ENCODE measurements around the gene ITPKB.
"Not testable (repeated sequence)": the region's sequence is repeated elsewhere in the genome, so short reads cannot be mapped to it uniquely, and the experiment has no call there.

ITPKB gene

DNA sequence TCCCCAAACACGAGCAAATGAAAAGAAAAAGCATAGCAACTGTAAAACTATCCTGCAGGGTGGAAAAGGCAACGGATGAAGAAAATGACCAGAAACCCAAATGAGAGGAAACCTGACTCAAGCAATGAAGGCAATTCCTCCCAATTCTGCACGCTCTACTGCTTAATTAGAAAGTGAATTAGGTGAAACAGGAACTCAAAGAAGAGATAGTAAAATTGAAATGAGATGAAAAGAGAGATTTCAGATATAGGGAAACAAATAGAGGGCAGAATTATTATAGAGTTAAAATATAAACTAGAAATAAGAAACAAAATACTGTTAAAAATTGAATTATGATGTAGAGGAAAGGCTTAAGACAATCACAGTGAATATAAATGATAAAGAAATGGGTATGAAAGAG, 27.5 kb upstream of the ITPKB start:
- Mint-ChIP-seq H3K4me1 (peaks cover 27% of the 10 kb centered on the region), H3K9me3 (no peaks in the 10 kb centered on the region), H3K27ac (no peak overlapping the region), H3K27me3 (peaks cover 59% of the 10 kb centered on the region), H3K36me3 (no peaks in the 10 kb centered on the region), H3K4me3 (no peak overlapping the region)
- ATAC-seq, result no peak

DNA sequence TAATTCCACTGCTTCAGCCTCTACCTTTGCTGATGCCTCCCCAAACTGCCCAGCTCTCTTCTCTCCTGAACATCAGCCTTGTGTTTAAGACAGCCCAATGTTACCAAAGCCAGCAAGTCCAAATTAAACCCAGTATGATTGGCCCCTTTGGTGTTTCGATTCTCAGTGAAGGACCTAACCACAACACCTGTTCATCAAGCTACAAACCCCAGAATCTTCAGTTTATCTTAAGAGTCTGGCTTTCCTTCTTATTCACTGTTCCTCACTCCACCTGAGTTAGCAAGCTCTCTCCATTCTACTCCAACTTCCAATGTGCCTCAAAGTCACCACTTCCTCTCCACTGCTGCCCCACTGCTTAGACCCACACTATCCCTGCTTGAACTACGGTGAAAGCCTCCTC, 25.5 kb upstream of the ITPKB start:
- ATAC-seq, result no peak
- Mint-ChIP-seq H3K4me3 (no peak overlapping the region), H3K27ac (no peak overlapping the region), H3K9me3 (no peaks in the 10 kb centered on the region), H3K4me1 (peaks cover 27% of the 10 kb centered on the region), H3K36me3 (no peaks in the 10 kb centered on the region), H3K27me3 (peaks cover 53% of the 10 kb centered on the region)

DNA sequence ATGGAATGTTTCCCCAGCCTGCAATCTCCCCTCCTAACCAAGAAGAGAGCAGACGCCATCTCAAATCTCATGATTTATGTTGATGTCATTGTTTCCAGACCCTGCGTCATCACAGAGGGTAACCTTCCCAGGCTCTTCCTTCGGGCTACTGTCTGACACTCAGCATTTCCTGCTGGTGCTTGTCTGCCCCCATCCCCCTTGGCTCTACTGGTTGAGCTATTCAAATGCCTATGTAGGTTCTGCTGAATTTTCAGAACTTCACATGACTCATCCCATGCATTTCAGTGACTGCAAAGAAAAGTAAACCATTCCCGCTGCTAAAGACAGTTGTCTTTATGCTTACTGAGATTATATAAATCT, 24.8 kb upstream of the ITPKB start:
- Mint-ChIP-seq H3K27ac (no peak overlapping the region), H3K4me1 (peaks cover 27% of the 10 kb centered on the region), H3K4me3 (no peak overlapping the region), H3K36me3 (no peaks in the 10 kb centered on the region), H3K27me3 (peaks cover 49% of the 10 kb centered on the region), H3K9me3 (no peaks in the 10 kb centered on the region)
- ATAC-seq, result no peak

DNA sequence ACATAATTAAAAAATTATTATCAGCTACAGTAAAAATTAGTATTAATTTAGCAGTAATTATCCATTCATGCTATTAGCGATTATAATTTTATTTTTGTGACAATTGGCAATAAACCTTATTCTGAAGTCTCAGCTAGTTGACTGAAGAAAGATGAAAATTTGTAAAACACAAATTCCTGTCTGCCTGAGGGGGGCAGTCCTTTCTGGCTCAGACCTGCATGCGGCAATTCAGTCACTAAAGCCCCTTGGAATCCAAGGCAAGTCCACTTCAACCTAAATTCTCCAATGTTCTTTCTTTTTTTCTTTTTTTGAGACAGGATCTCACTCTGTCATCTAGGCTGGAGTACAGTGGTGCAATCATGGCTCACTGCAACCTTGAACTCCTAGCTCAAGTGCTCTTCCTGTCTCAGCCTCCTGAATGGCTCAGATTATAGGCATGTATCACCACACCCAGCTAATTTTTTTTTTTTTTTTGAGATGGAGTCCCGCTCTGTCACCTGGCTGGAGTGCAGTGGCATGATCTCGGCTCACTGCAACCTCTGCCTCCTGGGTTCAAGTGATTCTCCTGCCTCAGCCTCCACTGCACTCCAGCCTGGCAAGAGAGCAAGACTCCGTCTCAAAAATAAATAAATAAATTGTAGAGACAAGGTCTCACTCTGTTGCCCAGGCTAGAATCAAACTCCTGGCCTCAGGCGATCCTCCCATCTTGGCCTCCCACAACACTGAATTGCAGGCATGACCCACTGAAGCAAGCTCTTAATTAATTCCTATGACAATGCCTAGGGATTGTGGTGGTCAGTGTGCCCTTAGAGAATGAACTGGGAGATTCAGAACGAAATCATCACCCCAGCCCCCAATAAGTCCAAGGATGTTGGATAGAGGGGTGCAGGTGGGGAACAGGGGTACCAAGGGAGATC, 24.2 kb upstream of the ITPKB start:
- no peak for ATAC-seq
- H3K4me1 Mint-ChIP-seq, result peaks cover 27% of the 10 kb centered on the region
- H3K4me3 Mint-ChIP-seq, result no peak overlapping the region
- peaks cover 49% of the 10 kb centered on the region for H3K27me3 Mint-ChIP-seq
- H3K27ac Mint-ChIP-seq, result no peak overlapping the region
- H3K36me3 Mint-ChIP-seq, result no peaks in the 10 kb centered on the region
- no peaks in the 10 kb centered on the region for H3K9me3 Mint-ChIP-seq

DNA sequence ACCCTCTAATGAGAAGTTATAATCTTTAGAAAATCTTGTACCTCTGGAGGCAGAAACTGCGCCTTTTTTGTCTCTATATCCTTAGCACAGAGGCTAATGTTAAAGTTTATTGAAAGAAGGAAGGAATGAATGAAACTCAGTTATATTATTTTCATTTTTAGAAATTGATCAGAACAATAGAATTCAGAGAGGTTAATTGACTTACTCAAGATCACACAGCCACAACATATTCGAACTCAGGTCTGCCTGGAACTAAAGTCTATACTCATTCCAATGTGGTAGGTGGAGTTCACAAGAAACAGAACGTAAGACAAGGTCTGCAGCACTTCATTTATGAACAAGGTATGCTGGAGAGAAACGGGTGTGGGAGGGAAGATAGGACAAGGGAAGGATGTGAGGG, 23.0 kb upstream of the ITPKB start:
- ATAC-seq, result no peak
- Mint-ChIP-seq H3K4me1 (peaks cover 27% of the 10 kb centered on the region), H3K4me3 (no peak overlapping the region), H3K27me3 (peaks cover 48% of the 10 kb centered on the region), H3K36me3 (no peaks in the 10 kb centered on the region), H3K27ac (no peak overlapping the region), H3K9me3 (no peaks in the 10 kb centered on the region)

DNA sequence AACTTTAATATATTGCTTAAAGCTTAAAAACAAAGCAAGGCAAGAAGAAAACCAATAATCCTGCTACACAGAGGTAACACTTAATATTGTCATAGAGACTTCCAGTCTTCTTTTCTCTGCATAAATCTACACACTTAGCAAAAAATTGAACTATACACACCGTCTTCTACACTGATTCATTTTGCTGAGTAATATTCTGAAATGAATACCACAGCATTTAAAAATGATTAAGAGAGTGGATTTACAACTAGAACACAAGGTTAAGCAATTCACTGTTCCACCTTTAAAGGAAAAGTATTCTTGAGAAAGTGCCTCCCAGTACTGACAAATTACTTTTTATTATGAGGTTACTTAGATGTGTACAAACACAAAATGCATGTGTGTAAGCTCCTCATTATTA, 22.2 kb upstream of the ITPKB start:
- Mint-ChIP-seq H3K4me1 (peaks cover 21% of the 10 kb centered on the region), H3K27me3 (peaks cover 40% of the 10 kb centered on the region), H3K9me3 (no peaks in the 10 kb centered on the region), H3K27ac (no peak overlapping the region), H3K4me3 (no peak overlapping the region), H3K36me3 (no peaks in the 10 kb centered on the region)
- ATAC-seq, result no peak

DNA sequence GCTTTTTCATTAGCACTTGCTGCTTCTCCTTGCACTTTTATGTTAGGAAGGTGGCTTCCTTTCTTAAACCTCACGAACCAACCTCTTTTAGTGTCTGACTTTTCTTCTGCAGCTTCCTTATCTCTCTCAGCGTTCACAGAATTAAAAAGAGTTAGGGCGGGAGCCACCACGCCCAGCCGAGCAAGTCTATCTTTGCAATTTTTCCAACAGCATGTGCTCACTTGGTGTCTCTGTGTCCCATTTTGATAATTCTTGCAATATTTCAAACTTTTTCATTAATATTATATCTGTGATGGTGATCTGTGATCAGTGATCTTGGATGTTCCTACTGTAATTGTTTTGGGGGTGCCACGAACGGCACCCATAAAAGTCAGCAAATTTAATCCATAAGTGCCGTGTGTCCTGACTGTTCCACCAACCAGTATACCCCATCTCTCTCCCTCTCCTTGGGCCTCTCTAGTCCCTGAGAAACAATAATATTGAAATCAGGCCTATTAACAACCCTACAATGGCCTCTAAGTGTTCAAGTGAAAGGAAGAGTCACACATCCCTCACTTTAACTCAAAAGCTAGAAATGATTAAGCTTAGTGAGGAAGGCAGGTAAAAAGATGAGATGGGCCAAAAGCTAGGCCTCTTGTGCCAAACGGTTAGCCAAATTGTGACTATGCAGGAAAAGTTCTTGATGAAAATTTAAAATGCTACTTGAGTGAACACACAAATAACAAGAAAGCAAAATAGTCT, 15.9 kb upstream of the ITPKB start:
- H3K9me3 Mint-ChIP-seq, result no peaks in the 10 kb centered on the region
- no peak overlapping the region for H3K27ac Mint-ChIP-seq
- H3K27me3 Mint-ChIP-seq, result no peaks in the 10 kb centered on the region
- no peak overlapping the region for H3K4me3 Mint-ChIP-seq
- ATAC-seq, result no peak
- no peaks in the 10 kb centered on the region for H3K4me1 Mint-ChIP-seq
- no peaks in the 10 kb centered on the region for H3K36me3 Mint-ChIP-seq

DNA sequence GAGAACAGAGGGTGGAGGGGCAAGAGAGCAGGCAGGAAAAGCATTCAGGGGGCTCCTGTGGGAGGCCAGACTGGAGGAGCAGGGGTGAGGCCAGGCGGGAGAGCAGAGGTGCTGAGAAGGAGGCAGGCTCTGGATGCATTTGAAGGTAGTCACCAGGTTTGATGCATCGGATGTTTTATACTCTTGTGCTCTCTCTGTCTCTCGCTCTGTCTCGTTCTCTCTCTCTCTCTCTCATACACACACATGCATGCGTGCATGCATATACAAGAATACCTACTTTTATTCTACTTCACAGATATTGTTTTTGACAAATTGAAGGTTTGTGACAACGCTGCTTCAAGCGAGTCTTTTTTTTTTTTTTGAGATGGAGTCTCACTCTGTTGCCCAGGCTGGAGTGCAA, 15.0 kb upstream of the ITPKB start:
- Mint-ChIP-seq H3K4me1 (peaks cover 6% of the 10 kb centered on the region), H3K9me3 (no peaks in the 10 kb centered on the region), H3K36me3 (no peaks in the 10 kb centered on the region), H3K27ac (no peak overlapping the region), H3K4me3 (no peak overlapping the region), H3K27me3 (no peaks in the 10 kb centered on the region)
- no peak for ATAC-seq

DNA sequence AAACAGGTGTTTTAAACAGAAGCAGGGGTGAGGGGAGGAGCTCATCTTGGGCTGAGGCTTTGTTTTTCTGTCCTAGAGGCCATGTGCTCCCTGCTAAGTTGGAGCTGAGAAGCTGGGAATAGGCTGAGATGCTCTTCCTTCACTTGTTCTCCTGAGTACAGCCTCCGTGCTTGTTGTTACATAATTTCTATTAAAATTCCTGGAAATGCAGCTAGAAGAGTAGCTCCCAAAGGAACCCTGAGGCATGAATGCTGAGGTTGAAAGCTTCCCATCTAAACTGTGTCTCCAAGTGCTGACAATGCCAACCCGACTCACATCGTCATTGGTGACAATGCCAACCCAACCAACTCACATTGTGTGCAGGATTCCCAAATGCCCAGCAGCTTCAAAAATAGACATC, 12.6 kb upstream of the ITPKB start:
- no peak overlapping the region for H3K27ac Mint-ChIP-seq
- H3K36me3 Mint-ChIP-seq, result no peaks in the 10 kb centered on the region
- H3K27me3 Mint-ChIP-seq, result no peaks in the 10 kb centered on the region
- H3K9me3 Mint-ChIP-seq, result no peaks in the 10 kb centered on the region
- H3K4me3 Mint-ChIP-seq, result no peak overlapping the region
- no peak for ATAC-seq
- H3K4me1 Mint-ChIP-seq, result peaks cover 15% of the 10 kb centered on the region

DNA sequence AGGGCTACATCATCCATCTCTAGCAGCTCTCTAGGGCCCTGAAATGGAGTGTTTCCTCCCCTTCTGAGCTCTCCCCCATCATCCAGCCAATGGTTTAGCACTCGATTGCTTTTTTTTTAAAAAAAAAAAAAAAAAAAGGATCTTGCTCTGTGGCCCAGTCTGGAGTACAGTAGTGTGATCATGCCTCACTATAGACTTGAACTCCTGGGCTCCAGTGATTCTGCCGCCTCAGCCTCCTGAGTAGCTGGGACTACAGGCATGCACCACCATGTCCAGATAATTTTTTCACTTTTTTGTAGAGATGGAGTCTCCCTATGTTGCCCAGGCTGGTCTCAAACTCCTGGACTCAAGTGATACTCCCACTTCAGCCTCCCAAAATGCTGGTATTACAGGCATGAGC, 12.1 kb upstream of the ITPKB start:
- H3K27ac Mint-ChIP-seq, result no peak overlapping the region
- no peak overlapping the region for H3K4me3 Mint-ChIP-seq
- H3K27me3 Mint-ChIP-seq, result no peaks in the 10 kb centered on the region
- peaks cover 15% of the 10 kb centered on the region for H3K4me1 Mint-ChIP-seq
- no peaks in the 10 kb centered on the region for H3K9me3 Mint-ChIP-seq
- H3K36me3 Mint-ChIP-seq, result no peaks in the 10 kb centered on the region
- ATAC-seq, result no peak

DNA sequence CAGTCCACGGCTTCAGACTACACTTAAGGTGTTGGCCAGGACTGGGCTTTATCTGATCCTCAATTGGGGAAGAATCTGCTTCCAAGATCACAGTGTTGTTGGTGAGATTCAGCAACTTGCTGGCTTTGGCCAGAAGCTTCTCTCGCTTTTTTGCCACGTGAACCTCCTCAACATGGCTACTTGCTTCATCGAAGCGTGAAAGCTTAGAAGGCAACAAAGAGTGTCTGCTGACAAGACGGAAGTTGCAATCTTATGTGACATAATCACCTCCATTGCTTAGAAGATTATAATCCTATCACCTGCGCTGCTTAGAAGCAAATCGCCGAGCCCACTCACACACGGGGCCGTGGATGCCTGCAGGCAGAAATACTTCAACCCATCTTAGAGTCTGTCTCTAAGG, 10.4 kb upstream of the ITPKB start:
- H3K4me1 Mint-ChIP-seq, result peaks cover 15% of the 10 kb centered on the region
- H3K4me3 Mint-ChIP-seq, result no peak overlapping the region
- no peaks in the 10 kb centered on the region for H3K27me3 Mint-ChIP-seq
- H3K36me3 Mint-ChIP-seq, result no peaks in the 10 kb centered on the region
- H3K9me3 Mint-ChIP-seq, result no peaks in the 10 kb centered on the region
- no peak for ATAC-seq
- peak overlapping the region; percentile 61 for H3K27ac Mint-ChIP-seq

DNA sequence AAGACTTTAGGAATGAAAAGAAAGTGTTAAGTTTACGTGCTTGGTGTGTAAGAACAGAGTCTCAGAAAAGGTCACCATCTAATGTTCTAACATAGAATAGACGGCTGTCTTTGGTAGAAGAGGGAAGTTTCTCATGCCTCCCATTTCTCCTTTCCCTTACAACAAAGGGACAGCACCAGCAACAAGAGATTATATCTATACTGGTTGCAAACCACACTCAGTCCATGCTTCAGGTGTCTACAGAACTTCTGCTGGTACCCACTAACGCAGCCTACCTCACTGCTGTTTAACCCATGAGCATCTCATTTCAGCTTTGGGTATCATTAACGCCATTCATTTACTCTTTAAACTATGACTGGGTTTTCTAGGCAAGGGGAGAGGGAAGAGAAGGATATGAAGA, 9.2 kb upstream of the ITPKB start:
- H3K9me3 Mint-ChIP-seq, result no peaks in the 10 kb centered on the region
- H3K4me3 Mint-ChIP-seq, result no peak overlapping the region
- H3K36me3 Mint-ChIP-seq, result no peaks in the 10 kb centered on the region
- H3K4me1 Mint-ChIP-seq, result peaks cover 15% of the 10 kb centered on the region
- ATAC-seq, result no peak
- peak overlapping the region; percentile 61 for H3K27ac Mint-ChIP-seq
- no peaks in the 10 kb centered on the region for H3K27me3 Mint-ChIP-seq

DNA sequence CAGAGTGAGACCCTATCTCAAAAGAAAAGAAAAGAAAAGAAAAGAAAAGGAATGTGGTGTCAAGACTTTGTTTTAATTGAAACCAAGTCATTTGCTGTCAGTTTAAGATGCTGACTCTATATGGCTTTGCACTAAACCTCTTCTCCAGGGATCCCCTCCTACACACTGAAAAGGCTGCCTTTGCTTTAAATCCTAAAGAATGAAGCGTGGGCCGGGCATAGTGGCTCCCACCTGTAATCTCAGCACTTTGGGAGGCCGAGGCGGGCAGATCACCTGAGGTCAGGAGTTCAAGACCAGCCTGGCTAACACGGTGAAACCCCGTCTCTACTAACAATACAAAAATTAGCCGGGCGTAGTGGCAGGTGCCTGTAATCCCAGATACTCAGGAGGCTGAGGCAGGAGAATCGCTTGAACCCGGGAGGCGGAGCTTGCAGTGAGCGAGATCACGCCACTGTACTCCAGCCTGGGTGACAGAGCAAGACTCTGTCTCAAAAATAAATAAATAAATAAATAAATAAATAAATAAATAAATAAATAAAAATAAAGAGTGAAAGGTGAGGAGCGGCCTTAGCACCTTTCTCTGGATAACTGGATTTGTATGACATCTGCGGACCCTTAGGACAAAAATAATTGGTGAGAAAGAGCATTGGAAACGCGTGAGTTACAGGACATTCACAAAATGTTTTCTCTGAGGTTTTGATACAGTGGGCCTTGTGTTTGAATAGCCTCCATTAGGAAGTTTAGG, 8.6 kb upstream of the ITPKB start:
- not testable (repeated sequence) for H3K36me3 Mint-ChIP-seq, H3K4me3 Mint-ChIP-seq, H3K27me3 Mint-ChIP-seq, ATAC-seq, H3K27ac Mint-ChIP-seq, H3K9me3 Mint-ChIP-seq
- H3K4me1 Mint-ChIP-seq, result peaks cover 15% of the 10 kb centered on the region

DNA sequence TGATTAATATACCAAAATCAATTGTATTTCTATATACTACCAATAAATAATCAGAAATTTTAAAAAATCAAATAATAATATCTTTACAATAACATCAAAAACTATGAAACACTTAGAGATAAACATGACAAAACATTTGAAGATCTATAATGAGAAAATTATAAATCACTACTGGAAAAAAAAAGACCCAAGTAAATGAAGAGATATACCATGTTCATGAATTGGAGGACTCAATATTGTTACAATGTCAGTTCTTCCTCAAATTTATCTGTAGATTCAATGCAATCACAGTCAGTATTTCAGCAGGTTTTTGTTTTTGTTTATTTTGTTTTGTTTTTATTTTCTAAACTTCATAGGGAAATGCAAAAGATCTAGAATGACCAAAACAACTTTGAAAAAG, 4.2 kb upstream of the ITPKB start:
- H3K4me3 Mint-ChIP-seq, result no peak overlapping the region
- peaks cover 18% of the 10 kb centered on the region for H3K4me1 Mint-ChIP-seq
- no peak for ATAC-seq
- no peaks in the 10 kb centered on the region for H3K9me3 Mint-ChIP-seq
- H3K27ac Mint-ChIP-seq, result no peak overlapping the region
- no peaks in the 10 kb centered on the region for H3K36me3 Mint-ChIP-seq
- no peaks in the 10 kb centered on the region for H3K27me3 Mint-ChIP-seq

DNA sequence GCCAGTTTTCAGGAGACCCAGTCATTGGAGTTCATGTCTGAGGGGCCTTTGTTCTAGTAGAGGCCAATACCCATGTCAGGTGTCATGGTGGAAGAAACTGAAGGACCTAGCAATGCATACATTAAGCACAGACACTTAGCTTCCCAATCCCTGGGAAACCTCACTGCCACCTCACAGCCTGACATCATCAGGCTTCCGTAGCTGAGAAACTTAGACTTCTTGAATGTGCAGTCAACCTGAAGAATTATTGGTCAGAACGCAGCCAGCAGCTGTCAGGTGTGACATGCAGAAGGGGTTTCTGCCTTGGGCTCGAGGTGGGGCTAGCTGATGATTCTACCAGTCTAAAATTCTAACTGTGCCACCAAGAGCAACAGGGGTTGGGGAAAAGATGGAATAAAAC, 1.9 kb upstream of the ITPKB start:
- no peak for ATAC-seq
- H3K27ac Mint-ChIP-seq, result no peak overlapping the region
- H3K36me3 Mint-ChIP-seq, result peaks cover 6% of the 10 kb centered on the region
- H3K27me3 Mint-ChIP-seq, result no peaks in the 10 kb centered on the region
- no peaks in the 10 kb centered on the region for H3K9me3 Mint-ChIP-seq
- H3K4me1 Mint-ChIP-seq, result peaks cover 26% of the 10 kb centered on the region
- H3K4me3 Mint-ChIP-seq, result no peak overlapping the region

All from stimulated activated memory B cell treated with anti-CD40 and anti-IgM and Interleukin-4, amounts not matched to agents 10 μg/mL and 1 μg/mL and 100 μg/mL, for 72 hours (primary cell).